GM18858 (cell line): ENCODE measurements around the gene NEURL4.

Experiments used
- ATAC-seq: cut with Tn5 transposase; IDR thresholded peaks from one replicate; pipeline ENCODE4 v1.9.1; 2021; ENCODE audit not compliant: unreplicated experiment

Gene NEURL4

DNA sequence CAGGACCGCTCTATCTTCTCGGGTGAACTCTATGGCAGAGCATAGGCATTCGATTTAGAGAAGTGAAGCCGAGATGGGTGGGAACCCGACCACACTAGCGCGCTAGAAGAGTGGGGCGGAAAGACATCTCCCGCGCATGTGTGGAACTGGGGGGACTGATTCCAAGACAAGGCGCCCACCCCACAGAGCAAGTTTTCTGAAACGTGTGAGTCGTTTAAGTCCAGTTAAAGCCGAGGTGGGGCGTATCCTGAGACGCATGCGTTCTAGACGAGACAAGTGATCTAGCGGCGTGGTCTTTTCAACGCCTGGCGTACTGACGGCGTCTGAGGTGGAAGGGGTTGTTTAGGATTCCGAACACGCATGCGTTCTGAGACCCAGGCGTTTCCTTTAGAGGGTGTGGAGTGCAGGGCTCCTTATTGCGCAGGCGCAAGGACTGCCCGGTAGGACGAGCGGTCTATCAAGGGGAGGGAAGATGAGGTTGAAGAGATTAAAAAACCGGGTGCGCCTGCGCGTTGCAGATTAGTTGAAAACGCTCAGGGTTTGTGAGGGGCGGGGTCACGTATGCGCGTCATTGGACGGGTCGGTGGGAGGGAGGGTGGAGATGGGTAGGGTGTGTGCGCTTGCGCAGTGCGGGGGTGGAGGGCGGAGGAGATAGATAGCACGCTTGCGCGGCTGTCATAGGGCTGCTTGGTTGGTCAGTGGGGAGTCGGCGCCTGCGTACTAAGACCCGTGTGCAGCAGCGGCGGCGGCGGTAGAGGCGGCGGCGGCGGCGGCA is 22.0 kb downstream of the NEURL4 start, which contains the start of gene EIF5A:
EIF5A (plus strand) TSS at position 718 of the 775 bp plus-strand sequence. CDS start 2,008 bp downstream, outside the sequence.
- ATAC-seq: peak; percentile 53

DNA sequence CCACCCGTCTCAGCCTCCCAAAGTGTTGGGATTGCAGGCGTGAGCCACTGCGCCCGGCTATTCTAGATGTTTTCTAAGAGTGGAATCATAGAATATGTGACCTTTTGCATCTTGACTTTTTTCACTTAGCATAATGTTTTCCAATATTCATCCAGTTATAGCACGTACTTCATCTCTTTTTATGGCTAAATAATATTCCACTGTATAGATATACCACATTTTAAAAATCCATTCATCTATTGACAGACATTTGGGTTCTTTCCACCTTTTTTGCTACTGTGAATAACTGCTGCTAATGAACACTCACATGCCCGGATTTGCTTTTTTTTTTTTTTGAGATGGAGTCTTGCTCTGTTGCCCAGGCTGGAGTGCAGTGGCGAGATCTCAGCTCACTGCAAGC is 25.0 kb downstream of the NEURL4 start:
- ATAC-seq: no peak

DNA sequence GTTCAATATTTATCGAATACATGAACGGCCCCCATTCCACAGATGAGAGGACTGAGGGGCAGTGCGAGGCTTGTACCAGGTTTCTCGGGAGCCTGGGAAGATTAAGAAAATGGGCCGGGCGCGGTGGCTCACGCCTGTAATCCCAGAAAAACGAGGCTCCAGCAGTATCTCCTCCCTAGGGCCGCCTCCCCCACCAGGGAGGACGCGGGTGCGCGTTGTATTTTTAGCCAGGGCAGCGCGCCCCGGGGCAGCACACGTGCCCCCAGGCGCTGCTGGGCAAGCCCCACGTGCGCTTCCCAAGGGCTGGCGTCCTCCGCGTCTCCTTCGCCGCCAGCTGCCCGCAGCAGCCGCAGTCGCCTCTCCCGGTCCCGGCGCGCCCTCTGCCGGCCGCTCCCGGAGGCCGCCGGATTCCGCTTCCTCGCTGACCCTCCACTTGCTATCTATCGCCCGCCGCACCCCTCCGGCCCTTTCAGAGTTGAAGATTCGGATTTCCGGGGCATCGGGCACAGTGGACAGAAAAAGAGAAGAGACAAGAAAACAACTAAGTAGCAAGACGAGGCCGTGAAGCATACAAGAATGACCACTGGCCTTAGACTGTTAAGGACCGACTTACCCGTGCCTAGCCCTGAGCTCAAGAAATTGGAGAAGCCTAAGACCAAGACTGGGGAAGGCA is 32.8 kb downstream of the NEURL4 start:
- no peak for ATAC-seq

DNA sequence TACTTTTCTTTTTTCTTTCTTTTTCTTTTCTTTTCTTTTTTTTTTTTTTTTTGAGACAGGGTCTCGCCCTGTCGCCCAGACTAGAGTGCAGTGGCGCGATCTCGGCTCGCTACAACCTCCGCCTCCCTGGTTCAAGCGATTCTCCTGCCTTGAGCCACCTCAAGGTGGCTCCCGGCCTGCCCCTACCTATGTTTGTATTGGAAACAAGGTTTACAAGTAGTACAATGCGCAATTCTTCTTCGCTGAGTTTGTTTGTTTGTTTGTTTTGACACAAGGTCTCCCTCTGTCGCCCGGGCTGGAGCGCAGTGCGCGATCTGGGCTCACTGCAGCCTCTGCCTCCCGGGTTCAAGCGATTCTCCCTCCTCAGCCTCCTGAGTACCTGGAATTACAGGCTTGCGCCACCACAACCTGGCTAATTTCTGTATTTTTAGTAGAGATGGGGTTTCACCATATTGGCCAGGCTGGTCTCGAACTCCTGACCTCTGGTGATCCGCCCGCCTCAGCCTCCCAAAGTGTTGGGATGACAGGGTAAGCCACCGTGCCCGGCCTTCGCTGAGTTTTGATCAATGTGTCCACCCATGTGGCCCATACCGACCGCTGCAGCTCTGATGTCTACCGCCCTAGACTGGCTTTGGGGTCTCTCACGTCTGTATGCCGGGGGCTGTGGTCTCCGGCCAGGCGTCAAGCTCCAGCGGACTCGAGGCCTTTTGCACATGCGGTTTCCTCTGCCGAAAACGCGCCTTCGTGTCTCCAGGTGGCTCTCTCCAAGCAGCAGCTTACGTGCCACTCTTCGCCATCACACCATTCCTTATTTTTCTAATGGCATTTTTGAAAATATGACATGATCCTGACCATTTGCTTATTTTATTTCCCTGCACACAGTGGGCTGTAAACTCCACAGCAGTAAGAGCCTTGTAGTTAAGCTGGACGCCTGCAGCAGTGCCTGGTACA is 33.6 kb downstream of the NEURL4 start:
- ATAC-seq: no peak

DNA sequence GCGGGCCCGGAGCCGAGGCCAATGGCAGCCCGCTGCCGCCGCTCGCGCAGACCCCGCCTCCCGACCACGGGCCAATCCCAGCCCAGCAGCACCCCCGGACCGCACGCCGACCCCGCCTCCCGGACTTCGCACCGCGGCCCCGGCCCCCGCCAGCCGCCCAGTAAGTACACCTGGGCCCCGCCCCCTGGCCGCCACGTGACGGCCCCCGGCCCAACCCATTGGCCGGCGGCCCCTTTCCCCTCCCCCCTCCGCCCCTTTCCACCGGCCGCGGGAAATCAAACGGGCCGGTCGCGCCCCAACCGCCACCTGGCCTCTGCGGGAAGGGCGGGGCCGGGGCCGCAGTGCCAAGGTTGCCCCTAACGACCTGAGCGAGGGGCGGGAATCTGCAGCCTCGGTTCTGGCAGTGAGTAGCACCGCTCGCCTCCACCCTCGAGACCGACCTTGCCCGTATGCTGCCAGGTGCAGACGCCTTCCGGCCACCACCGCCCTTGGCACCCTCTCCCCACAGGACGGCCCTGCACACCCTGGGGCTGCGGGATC is 34.5 kb downstream of the NEURL4 start, which contains the start of gene YBX2:
YBX2 (minus strand) TSS at position 26 of the 540 bp plus-strand sequence. CDS start 139 bp downstream, outside the sequence.
- no peak for ATAC-seq

DNA sequence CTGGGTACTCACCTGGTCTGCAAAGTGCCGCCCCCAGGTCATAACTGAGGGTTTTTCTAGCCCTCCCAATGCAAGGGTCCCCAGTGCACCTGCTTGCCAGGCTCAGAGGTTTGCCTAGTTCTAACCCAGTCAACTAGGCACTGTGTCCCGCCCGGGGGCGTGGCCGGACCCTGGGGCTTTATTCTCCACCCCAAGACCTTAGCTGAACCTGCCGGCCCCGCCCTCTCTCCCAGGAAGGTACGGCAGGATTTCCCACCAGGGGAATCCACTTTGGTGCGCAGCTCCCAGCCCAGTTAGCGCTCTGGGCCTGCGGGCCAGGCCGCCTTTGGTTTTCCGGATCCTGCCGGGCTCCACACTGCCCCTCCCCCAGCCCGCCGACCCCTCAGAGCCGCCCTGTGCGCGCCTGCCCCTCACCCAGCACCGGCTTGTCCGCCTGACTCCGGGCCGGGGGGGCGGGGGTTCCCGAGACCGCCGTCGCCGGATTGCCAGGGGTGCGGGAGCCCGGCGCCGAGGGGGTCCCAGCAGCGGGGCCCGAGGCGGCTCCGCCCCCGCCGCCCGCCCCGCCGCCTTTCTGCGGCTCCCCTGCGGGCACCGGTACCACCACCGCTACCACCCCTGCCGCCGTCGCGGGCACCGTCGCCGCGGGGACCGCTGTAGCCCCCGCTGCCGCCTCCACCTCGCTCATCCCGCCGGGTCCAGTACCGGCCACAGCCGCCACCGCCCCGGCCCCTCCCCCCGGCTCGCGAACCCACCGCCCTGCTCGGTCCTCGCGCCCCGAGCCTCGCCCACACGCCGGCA is 35.1 kb downstream of the NEURL4 start:
- ATAC-seq: no peak

DNA sequence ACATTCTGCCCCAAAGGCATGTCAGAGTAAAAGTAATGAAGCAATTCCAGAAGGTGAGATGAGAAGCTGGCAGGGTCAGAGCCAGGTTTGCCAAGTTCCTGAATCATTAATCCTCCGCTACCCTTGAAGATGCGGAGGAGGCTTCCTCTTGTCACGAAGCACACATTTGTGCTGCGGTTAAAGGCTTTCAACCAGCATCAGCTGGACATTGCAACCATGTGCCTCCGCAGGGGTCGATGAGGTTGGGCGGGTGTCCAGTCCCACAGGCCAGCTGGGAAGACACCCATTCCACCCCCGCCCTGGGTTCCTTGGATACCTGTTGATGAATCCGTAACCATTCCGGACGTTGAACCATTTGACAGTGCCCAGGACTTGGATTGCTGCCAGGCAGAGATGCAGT is 36.0 kb downstream of the NEURL4 start:
- no peak for ATAC-seq

DNA sequence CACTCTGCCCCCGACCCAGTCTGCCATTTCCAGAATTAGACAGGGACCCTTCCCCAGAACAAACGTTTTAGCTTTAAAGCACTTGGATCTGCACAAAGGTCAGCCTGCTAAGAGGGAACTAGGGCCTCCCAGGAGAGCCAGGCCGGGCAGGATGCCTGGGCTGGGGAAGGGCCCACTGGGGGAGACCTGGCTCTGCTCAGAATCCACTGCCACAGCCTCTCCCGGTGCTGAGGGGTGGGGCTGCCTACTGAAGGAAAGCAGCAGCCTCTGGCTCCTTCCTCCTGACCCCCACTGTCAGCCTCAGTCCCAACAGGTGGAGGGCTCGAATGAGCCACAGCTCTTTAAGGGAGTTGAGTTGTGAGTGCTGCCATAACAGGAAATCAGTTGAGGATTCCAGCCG is 36.4 kb downstream of the NEURL4 start:
- ATAC-seq: no peak

DNA sequence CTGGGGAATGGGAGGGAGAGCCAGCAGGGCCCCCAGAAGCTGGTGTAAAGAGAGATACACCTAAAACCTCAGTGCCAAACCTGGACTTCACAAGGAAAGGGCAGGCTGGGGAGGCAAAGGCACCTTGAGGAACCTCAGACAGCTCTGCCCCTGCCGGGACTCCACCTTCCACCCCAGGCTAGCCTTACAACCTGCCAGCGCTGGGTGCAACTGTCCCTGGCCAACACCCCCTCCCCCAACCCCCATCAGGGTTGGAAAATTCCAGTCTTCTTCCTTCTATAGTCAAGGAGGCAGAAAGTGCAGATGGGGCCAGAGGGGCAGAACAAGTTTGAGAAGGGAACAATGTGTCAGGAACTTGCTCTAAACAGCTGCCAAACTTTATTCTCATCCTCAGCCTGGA is 36.9 kb downstream of the NEURL4 start:
- ATAC-seq: no peak

DNA sequence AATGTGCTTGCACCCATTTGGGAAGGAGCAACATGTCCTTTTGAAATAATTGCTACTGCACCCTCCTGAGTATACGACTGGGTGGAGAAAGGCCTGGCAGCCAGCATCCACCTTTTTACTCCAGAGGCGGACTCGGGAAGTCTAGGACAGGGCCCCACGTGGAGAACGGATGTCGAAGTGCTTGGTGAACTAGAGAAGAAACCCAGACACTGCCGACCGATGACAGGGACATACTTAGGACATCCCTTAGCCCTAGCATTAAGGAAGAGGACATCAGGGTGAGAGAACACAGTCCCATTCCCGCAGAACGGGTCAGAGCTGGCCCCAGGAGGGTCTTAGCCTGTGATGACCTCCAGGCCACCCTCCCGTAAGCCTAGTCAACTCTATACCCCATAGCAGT is 38.5 kb downstream of the NEURL4 start:
- no peak for ATAC-seq

DNA sequence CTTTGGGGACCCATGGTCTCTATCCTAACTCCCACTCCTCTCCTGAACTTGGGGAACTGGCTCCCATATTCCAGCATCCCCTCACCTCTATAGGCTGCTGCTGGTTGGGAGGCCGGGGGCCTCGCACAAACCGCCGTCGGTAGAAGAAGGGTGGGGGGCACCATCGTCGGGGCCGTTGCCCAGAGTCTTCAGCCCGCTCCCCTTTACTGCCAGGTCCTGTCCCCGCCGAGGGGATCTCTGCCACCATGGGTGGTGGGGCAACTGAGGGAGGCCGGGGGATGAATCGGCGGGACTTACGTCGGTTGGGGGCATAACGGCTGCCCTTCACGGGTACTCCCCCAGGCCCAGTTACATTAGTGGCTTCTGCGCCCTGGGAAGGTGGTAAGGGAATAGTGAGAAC is 39.0 kb downstream of the NEURL4 start:
- ATAC-seq: no peak

DNA sequence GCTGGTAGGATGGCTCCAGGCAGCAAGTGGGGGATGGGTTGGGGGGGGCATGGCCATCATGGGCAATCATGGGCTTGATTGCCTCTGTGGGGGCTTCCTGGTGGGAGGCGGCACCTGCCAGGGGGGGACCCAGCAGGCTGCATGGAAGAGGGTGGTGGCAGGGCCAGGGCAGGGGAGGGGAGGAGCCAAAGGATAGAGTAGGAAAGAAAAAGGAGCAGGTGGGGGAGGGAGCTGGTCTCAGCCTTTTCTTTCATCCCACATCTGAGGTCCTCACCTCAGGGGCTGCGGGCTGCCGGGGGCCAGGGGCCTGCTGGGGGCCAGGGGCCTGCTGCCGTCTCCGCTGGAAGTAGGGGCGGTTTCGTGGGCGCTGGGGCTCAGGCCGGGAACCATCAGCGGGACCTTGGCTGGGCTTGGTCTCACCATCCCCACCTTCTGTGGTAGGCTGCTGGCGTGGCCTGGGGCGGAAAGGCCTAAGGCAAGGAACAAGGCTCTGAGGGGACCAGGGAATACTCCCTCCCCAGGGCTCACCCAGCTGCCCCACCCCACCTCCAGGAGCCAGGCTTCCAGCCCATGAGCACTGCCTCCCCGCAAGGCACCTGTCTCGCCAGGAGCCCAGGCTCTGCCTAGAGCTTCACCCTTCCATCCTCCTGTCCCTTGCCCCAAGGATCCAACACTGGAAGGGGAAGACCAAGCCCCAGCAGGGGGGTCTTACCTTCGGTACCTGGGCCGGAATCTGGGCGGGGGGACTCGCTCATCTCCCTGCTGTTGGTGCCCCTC is 39.7 kb downstream of the NEURL4 start:
- ATAC-seq: no peak

DNA sequence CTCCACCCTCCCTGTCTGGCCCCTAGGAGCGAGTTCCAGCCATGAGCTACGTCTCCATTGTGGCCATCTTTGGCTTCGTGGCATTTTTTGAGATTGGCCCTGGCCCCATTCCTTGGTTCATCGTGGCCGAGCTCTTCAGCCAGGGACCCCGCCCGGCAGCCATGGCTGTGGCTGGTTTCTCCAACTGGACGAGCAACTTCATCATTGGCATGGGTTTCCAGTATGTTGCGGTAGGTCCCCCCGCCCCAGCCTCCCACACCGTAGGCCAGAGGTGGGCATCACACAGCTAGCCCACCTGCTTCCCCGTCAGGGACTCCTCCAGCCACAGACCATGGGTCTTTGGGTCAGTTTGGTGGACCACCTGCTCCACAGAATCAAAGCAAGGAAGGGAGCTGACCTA is 43.5 kb downstream of the NEURL4 start:
- ATAC-seq: no peak

DNA sequence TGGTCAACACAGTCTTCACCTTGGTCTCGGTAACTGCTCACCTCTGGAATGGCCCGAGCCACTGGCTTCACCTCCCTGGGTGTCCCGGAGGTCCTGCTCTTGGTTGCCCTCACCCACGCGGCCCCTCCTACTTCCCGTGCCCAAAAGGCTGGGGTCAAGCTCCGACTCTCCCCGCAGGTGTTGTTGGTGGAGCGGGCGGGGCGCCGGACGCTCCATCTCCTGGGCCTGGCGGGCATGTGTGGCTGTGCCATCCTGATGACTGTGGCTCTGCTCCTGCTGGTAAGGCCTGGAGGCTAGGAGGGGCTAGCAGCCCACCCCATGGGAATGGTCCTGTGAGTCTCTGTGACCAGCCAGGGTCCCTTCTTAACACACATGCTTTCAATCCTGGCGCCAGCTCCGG is 44.2 kb downstream of the NEURL4 start:
- ATAC-seq: no peak

DNA sequence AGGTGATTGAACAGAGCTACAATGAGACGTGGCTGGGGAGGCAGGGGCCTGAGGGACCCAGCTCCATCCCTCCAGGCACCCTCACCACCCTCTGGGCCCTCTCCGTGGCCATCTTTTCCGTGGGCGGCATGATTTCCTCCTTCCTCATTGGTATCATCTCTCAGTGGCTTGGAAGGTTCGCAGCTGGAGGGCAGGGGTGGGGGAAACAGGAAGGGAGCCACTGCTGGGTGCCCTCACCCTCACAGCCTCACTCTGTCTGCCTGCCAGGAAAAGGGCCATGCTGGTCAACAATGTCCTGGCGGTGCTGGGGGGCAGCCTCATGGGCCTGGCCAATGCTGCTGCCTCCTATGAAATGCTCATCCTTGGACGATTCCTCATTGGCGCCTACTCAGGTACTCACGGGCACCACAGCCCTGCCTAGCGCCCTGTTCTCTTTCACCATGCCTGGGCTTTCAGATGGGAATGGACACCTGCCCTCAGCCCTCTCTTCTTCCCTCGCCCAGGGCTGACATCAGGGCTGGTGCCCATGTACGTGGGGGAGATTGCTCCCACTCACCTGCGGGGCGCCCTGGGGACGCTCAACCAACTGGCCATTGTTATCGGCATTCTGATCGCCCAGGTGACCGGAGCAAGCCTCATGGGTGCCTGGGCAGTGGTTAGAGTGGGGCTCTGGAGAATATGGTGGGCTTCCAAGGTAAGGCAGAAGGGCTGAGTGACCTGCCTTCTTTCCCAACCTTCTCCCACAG is 45.5 kb downstream of the NEURL4 start:
- no peak for ATAC-seq

DNA sequence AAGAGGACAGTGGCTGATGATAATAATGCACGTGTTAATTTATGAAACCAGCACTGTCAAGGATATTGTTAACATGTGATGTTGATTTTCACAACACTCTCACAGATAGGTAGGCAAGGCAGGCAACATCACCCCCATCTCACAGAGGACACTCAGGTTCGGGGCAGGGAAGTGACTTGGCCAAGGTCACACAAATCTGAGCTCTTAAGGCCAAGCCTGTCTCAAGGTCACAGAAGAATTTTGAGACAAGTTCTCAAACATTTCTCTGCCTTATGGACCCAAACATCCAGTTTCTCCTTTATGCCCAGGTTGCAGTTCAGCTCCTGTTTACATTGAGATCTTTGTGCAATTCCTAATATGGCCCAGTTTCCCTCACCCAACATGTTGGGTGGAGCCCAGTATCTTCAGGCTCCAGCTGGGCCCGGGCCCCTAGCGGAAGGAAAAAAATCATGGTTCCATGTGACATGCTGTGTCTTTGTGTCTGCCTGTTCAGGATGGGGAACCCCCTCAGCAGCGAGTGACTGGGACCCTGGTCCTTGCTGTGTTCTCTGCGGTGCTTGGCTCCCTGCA is 46.3 kb downstream of the NEURL4 start:
- no peak for ATAC-seq

DNA sequence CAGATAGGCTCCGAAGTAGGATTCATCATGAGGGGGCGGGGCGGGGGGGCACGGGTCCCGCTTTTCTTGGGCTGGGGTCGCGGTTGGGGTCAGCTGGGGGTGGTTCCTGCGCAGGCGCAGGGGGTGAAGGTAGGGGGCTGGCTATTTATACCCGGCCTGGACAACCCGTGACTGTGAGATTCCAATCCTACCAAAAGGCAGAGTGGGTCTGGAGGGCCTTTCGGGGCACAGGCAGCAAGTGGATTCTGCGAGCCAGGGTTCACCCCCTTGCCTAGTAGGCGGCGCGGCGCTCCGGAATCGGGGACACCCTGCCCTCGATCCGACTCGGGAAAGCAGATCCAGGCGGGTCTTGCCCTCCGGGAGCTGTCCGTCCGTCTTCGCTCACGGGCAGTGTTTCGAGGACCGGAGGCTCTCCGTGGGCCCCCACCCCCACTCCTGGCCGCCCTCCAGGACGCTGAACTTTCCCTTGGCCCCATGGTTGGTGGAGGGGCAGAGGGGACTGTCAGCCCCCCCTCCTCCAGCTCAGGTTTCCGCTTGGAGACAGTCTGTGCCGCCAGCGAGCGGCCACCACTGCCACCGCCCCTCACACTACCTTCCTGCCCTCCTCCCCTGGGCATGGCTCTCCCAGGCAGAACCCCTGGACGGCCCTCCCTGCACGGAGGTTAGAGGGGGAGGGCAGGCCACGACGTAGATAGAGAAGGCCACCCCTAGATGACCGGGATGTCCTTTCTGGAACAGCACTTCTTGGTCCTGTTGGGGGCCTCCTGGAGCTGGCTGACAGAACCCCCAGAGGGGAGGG is 47.0 kb downstream of the NEURL4 start:
- ATAC-seq: no peak
